NCI-H2081 (cell line): ENCODE data around the gene KLHL17.
"Not testable (repeated sequence)": the region's sequence is repeated elsewhere in the genome, so short reads cannot be mapped to it uniquely, and the experiment has no call there.

Experiments used
- DNase-seq, 2 experiments: peaks; one replicate each; lab custom pipeline; 2025; lab: John Stamatoyannopoulos, UW

KLHL17 gene

GRCh38 chr1:999725-1000356, 39.5 kb downstream of the KLHL17 start, which contains the start of gene HES4:
Gene HES4 (minus strand): TSS chr1:1000097. CDS start chr1:999973, 124 bp downstream.
- DNase-seq: peak in 1 of 2 experiments; percentile 35

- peak in 1 of 2 experiments; percentile 12 for DNase-seq
Observed at GRCh38 chr1:1000357-1001056, 40.1 kb downstream of the KLHL17 start.

GRCh38 chr1:1001057-1001783, 40.8 kb downstream of the KLHL17 start:
- DNase-seq: no peak

GRCh38 chr1:1003618-1004419, 43.4 kb downstream of the KLHL17 start:
- no peak for DNase-seq

- no peak for DNase-seq
Observed at GRCh38 chr1:1004420-1004779, 44.0 kb downstream of the KLHL17 start.

GRCh38 chr1:1004780-1005697, 44.7 kb downstream of the KLHL17 start:
- DNase-seq: no peak

- DNase-seq: no peak
Observed at GRCh38 chr1:1005774-1006304, 45.5 kb downstream of the KLHL17 start.

GRCh38 chr1:1006305-1007159, 46.1 kb downstream of the KLHL17 start:
- DNase-seq: no peak

- not testable (repeated sequence) for DNase-seq
Observed at GRCh38 chr1:1010131-1010530, 49.7 kb downstream of the KLHL17 start.

- DNase-seq: no peak
Observed at GRCh38 chr1:1011396-1011949, 51.1 kb downstream of the KLHL17 start.

GRCh38 chr1:1012736-1013104, 52.3 kb downstream of the KLHL17 start:
- not testable (repeated sequence) for DNase-seq

GRCh38 chr1:1013105-1013921, 52.9 kb downstream of the KLHL17 start, which contains the start of gene ISG15:
Gene ISG15 (plus strand): TSS chr1:1013497. CDS start chr1:1013574, 77 bp downstream.
- peak; percentile 29 to 74 for DNase-seq

- DNase-seq: no peak
Observed at GRCh38 chr1:1013922-1014648, 53.7 kb downstream of the KLHL17 start.

GRCh38 chr1:1014799-1015681, 54.7 kb downstream of the KLHL17 start:
- no peak for DNase-seq
